ENCODE data around the gene ZNF438. TPM values are rescaled to one million over a fixed set of nuclear protein-coding genes. Genes with fewer than 3 reads are reported as not detected.

The ZNF438 gene
- total and polyA plus RNA-seq, 2 of the 13 experiments (the other 11 are each of a cell fraction or from before 2014, with no cell fraction given) = 0.75 to 0.83 TPM

- Histone ChIP-seq H3K4me2 (ENCODE audit: low read depth, low read length) (no peak overlapping the region), H3K9me3 (ENCODE audit: low read length) (no peaks in the 10 kb centered on the region), H3K4me1 (ENCODE audit: insufficient read depth, low read length) (no peaks in the 10 kb centered on the region), H2AFZ (ENCODE audit: low read length) (no peak overlapping the region), H3K9ac (ENCODE audit: insufficient read depth, low read depth, low read length) (no peak overlapping the region), H3K4me3 (replicated peaks in 1 of 3; ENCODE audit: insufficient read depth in 1 of 3, low read depth in 2 of 3, low read length in 3 of 3) (no peak overlapping the region), H3K27ac (ENCODE audit: extremely low read length, insufficient read depth, low read length) (no peak overlapping the region), H3K36me3 (replicated peaks in 1 of 2; ENCODE audit: control insufficient read depth in 1 of 2, insufficient read depth in 2 of 2, low read length in 2 of 2) (no peaks in the 10 kb centered on the region), H3K27me3 (ENCODE audit: control insufficient read depth in 1 of 2, insufficient read depth in 2 of 2, low read length in 2 of 2) (0 out of 5 replicates have a peak, but pooled peaks cover 0 to 4% of the 10 kb centered on the region in 2 experiments), H4K20me1 (ENCODE audit: insufficient read depth, low read length) (no peaks in the 10 kb centered on the region), H3K79me2 (ENCODE audit: insufficient read depth, low read length) (no peaks in the 10 kb centered on the region)
- ATAC-seq (no peak), FAIRE-seq (no peak), DNase-seq (ENCODE audit: low spot score) (no peak)
- 21% methylated on average over 1 of the region's 1 CpG for WGBS (ENCODE audit: low lambda C conversion rate)
- POLR2A ChIA-PET = no interaction called here
- BruUV-seq (replicated peaks) = no TSS peak
- CTCF ChIA-PET (ENCODE audit: low intra/inter-chr PET ratio, low total read pairs) = no interaction called here
- TF ChIP-seq IKZF4 (CRISPR knock-in tag; IDR thresholded peaks at IDR 0.05; ENCODE audit: borderline replicate concordance, low read depth, not compliant biosample characterization) = no peak
- no peak for TF ChIP-seq JUN (CRISPR knock-in tag; IDR thresholded peaks at IDR 0.05)
- TF ChIP-seq TOPORS (CRISPR knock-in tag; IDR thresholded peaks at IDR 0.05) = no peak
- no peak for TF ChIP-seq FOSL1 (CRISPR knock-in tag; IDR thresholded peaks at IDR 0.05; ENCODE audit: borderline replicate concordance)
- no peak for TF ChIP-seq PRMT3 (CRISPR knock-in tag; IDR thresholded peaks at IDR 0.05; ENCODE audit: borderline replicate concordance, low read depth)
- no peak for TF ChIP-seq ZNF800 (CRISPR knock-in tag; IDR thresholded peaks at IDR 0.05)
- TF ChIP-seq KLF6 (CRISPR knock-in tag; IDR thresholded peaks at IDR 0.05) = no peak
- no peak for TF ChIP-seq PRPF4 (IDR thresholded peaks at IDR 0.05; ENCODE audit: low read depth, low read length, poor library complexity, severe bottlenecking)
- no peak for TF ChIP-seq FOXP1 (IDR thresholded peaks at IDR 0.05)
- no peak for TF ChIP-seq FOXP1 (CRISPR knock-in tag; IDR thresholded peaks at IDR 0.05)
- no peak for TF ChIP-seq DPF2 (CRISPR knock-in tag; IDR thresholded peaks at IDR 0.05; ENCODE audit: borderline replicate concordance, low read depth)
- TF ChIP-seq GLI4 (CRISPR knock-in tag; IDR thresholded peaks at IDR 0.05; ENCODE audit: borderline replicate concordance) = no peak
- no peak for TF ChIP-seq ZNF720 (CRISPR knock-in tag; IDR thresholded peaks at IDR 0.05)
- no peak for TF ChIP-seq PRDM15 (CRISPR knock-in tag; IDR thresholded peaks at IDR 0.05)
- no peak for TF ChIP-seq ZSCAN29 (CRISPR knock-in tag; conservative IDR thresholded peaks at IDR 0.05)
- no peak for TF ChIP-seq ZNF317 (CRISPR knock-in tag; IDR thresholded peaks at IDR 0.05)
- TF ChIP-seq ZNF101 (CRISPR knock-in tag; IDR thresholded peaks at IDR 0.05; ENCODE audit: borderline replicate concordance, low read depth) = no peak
- no peak for TF ChIP-seq ZNF280D (CRISPR knock-in tag; IDR thresholded peaks at IDR 0.05)
- in situ Hi-C loops (cut with HindIII; ENCODE audit: extremely low pct_ligation_motif_present, low pct_unique_long_range_greater_than_20kb) (no loop called here), intact Hi-C loops (cut with micrococcal nuclease; ENCODE audit: unreplicated experiment) (no loop called here)
These were observed 138.5 kb downstream of the ZNF438 start for GRCh38 chr10:30893208-30893607.

All from HepG2 (cell line).